HG03457 (cell line): ENCODE measurements around the gene RETREG3.
"Not testable (repeated sequence)": the region's sequence is repeated elsewhere in the genome, so short reads cannot be mapped to it uniquely, and the experiment has no call there.

Experiments
- ATAC-seq: cut with Tn5 transposase; IDR thresholded peaks from one replicate; pipeline ENCODE4 v1.9.1; 2021; ENCODE audit warnings: moderate number of reproducible peaks; ENCODE audit not compliant: unreplicated experiment

RETREG3 gene

GRCh38 chr17:42613699-42614295, 4.6 kb upstream of the RETREG3 start:
- ATAC-seq, result no peak

DNA sequence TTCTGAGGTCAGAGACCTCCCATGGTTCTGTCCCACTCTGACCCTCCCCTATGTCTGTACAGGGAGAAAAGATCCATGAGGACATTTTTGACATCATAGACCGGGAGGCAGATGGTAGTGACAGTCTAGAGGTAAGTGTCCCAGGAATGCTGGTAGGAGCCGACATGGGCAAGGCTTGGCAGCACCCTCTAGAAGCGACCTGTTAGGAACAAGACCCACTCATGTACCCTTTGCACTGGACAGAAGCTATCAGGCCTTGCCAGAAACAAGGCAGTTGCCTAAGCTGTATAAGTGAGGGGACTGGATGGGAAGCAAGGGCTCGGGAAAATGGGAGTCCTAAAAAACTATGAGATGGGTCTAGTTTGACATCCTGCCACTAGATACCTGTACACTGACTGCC, 2.8 kb upstream of the RETREG3 start:
- no peak for ATAC-seq

DNA sequence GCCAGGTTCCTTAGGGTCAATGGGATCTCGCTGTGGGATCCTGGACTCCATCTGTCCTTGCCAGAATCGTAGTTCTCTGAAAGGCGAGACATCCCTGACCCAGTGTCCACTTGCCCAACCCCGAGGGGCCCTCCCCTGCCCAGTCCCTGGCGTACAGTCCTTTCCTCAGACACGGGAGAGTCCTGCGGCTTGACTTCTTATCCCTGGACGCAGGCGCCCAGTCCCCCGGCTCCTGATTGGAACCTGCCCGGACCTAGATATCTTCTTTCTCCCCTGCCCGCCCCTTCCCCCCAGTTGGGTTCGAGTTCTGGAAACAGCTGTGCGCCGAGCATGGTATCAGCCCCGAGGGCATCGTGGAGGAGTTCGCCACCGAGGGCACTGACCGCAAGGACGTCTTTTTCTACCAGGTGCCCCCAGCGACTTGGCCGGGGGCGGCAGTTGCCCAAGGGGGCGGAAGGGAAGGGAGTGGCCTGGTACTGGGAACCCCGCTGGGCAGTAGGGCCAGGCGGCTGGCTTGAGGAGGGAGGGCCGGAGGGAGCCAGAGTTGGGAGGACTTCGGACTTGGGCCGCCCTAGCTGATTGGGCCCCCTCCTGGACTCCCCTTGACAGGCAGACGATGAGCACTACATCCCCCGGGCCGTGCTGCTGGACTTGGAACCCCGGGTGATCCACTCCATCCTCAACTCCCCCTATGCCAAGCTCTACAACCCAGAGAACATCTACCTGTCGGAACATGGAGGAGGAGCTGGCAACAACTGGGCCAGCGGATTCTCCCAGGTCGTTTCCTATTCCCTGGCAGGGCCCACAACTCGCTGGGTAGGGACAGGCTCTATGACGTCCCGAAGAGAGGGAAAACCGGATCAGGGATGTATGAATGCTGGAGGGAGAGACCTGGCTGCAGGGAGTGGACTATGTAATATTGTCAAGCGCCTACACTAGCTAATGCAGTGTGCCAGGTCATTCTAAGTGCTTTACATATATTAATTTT, 934 bp upstream of the RETREG3 start:
- not testable (repeated sequence) for ATAC-seq

GRCh38 chr17:42608305-42609181, 631 bp downstream of the RETREG3 start:
- ATAC-seq, result peak; percentile 28

DNA sequence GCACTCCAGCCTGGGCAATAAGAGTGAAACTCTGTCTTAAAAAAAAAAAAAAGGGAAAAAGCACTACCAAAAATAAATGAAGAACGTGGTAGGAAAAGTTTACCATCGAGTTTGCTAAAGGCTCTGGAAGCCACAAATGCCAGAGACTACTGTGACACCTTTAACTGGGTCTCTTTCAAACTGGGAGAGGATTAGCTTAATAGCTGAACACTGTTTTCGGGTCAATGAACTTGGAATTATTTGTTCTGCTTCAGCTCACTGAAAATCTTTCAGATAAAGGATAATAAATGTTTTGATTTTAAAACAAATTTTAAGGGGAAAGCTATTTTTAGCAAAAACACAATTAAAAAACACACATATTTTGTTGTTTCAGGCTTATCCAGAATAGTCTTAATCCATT, 1.4 kb downstream of the RETREG3 start:
- no peak for ATAC-seq

GRCh38 chr17:42603318-42603717, 5.9 kb downstream of the RETREG3 start:
- no peak for ATAC-seq

- no peak for ATAC-seq
These were observed 10.3 kb downstream of the RETREG3 start for GRCh38 chr17:42598905-42599304.

GRCh38 chr17:42596386-42596785, 12.8 kb downstream of the RETREG3 start:
- no peak for ATAC-seq

DNA sequence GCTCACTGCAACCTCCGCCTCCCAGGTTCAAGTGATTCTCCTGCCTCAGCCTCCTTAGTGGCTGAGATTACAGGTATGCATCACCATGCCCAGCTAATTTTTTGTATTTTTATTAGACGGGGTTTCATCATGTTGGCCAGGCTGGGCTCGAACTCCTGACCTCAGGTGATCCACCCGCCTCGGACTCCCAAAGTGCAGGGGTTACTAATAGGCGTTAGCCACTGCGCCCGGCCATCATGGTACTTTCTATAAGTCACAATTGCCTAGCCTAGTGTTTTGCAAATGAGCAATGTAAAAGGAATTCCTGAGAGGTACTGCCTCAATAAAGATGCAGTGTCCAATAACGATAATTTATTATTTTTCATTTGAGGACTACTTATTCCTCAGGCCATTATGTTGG, 17.8 kb downstream of the RETREG3 start:
- ATAC-seq, result no peak

GRCh38 chr17:42590886-42591285, 18.3 kb downstream of the RETREG3 start:
- ATAC-seq, result no peak

- no peak for ATAC-seq
These were observed 22.5 kb downstream of the RETREG3 start for GRCh38 chr17:42586514-42587230.

GRCh38 chr17:42585353-42585752, 23.8 kb downstream of the RETREG3 start:
- no peak for ATAC-seq

GRCh38 chr17:42584880-42585279, 24.3 kb downstream of the RETREG3 start:
- ATAC-seq, result no peak

GRCh38 chr17:42581744-42582270, 27.4 kb downstream of the RETREG3 start:
- no peak for ATAC-seq

DNA sequence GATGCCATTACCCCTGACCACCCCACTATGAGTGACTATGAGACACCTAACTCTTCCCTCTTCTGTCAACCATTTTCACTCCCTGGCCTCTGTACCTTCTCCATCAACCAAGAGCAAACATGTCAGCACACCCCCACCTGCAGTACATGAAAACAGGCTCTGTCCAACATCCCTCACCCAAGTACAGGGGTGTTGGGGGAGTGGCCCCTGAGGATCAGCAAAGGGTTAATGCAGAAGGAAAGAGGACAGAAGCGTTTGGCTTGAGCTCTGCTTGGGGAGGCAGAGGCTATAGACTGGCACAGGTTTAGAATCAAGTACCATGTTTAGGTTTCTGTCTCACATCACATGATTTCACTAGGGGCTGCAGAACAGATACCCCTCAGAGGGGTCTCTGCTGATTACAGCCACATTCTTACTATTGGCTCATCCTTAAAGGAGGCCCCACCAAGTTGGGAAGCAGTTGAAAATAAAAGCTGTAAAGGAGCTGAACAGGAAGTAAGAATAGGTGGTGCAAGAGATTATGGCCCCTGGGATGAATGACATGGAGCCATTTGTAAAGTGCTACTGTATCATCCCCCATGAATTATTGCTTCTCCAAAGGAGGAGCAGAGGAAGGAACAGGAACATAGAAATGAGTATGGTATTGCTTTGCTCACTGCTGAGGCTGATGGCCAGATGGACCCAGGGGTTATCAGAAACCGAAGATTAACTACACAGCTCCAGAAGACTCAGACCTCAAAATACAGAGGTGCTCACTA, 29.2 kb downstream of the RETREG3 start:
- ATAC-seq, result no peak

GRCh38 chr17:42578282-42578869, 30.8 kb downstream of the RETREG3 start:
- peak; percentile 44 for ATAC-seq

DNA sequence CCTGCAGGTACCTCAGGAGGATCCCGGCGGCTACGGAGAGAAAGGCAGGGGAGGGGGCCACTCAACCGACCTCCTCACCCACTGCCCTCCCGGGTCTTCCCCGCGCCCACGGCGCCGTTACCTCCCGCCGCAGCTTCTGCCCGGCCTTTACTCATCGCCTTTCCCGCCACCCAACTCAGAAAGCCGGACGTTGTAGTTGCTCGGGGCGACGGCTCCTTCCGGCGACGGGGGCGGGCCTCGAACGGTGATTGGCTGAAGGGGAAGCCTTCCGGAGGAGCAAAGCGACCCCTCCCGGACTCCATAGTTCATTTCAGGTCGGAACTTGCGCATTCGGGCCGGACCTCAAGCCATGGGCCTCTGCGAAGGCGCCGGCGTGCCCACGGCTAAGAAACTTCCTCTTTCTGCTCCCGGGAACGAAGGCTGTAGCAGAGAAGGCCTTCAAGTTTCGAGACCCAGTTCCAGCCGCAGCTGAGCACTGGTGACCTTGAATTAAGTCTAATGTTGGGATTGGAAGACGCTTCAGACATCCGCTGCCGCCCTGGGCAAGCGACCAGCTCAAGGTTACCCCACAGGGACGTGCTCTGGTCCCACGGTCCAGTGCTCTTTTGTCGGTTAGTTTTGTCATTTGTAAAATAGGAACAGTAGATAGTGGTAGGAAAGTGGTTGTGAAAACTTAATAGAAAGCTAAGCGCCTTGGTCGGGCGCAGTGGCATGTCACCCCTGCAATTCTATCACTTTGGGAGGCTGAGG, 31.5 kb downstream of the RETREG3 start, which contains the start of gene PSMC3IP:
Gene PSMC3IP (minus strand): TSS at position 198 of the 750 bp plus-strand sequence. CDS start 43 bp downstream, at position 155.
- peak; percentile 46 for ATAC-seq

GRCh38 chr17:42577140-42577531, 32.0 kb downstream of the RETREG3 start:
- ATAC-seq, result peak; percentile 3
